Adipose tissue (tissue), 3 donors: ENCODE results near the gene LRRC61. TPM values are rescaled to one million over a fixed set of nuclear protein-coding genes. Genes with fewer than 3 reads are reported as not detected.

Source experiments
- H3K27ac ChIP-seq: one replicate; pipeline ENCODE4 v1.5.1; 2013; ENCODE audit warnings: low read depth, low read length
- WGBS, 3 donors: extraction: QIAGEN DNeasy Blood & Tissue Kit; methylation state at CpG; one replicate each; pipeline ENCODE4 v1.1.7; 2013; 5-methylcytosine and 5-hydroxymethylcytosine counted together
- polyA plus RNA-seq, 3 donors: library from polyadenylated mRNA; stranded (reverse); fragments of 200-250 nt; gene quantifications; one replicate each; pipeline ENCODE4 v1.2.3, GENCODE V29; 2013
- donor health status: healthy with polysubstance abuse.
- donor health status: Bipolar disorder and iron deficiency.
- donor health status: healthy.

The LRRC61 gene
- polyA plus RNA-seq, 3 donors: 1.3 to 12.1 (median 8.6) TPM

DNA sequence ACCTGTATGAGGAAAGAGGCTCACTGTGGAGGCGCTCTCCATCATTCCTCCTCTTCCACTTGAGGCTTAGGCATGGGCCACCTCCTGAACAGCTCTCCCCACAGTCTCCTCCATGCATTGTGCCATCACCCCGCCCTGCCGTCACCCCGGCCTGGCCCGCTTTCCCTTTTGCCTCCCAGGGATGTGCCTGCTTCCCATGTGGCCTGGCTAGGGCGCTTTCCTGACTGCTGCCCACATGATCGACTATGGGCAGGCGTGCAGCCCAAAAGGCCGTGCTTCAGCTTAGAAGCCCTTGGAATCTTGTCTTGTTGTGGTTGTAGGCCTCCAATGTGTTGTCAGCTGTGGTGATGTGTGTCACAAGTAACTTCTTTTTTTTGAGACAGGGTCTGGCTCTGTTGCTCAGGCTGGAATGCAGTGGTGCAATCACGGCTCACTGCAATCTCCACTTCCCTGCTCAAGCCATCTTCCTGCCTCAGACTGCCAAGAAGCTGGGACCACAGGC is 2.0 kb downstream of the LRRC61 start:
- WGBS, 3 donors: 55 to 94% (median 58%) methylated on average over 10 of the region's 10 CpGs
- no peak overlapping the region for H3K27ac ChIP-seq

- 85 to 89% (median 86%) methylated on average over 6 of the region's 6 CpGs for WGBS, 3 donors
- H3K27ac ChIP-seq: no peak overlapping the region
Measured at GRCh38 chr7:150325901-150326300, 2.7 kb downstream of the LRRC61 start.

DNA sequence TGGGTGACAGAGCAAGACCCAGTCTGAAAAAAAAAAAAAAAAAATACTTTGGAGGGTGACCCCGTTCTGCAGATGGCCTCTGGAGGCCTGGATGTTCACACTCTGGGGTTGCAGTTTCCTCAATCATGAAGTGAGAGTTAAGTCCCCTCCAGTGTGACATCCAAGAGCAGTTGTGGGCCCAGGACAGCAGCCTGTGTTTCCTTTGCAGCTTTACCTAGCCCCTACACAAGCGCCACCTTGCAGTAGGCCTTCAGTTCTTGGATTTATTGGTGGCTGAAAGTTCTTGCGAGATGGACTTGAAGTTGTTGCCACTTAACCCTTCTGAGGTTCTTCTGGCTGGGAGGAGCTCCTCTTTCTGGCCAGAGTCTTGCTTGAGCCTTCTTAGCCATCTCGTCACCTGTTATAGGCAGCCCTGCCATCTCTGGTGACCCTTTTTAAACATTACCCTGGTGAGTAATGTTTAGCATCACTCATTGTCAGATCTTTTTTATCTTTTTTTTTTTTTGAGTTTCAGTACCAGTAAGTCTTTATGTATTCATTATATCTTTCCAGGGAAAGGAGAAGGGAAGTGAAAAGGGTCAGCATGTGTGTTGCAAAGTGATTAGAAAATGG is 3.6 kb downstream of the LRRC61 start:
- 80 to 96% (median 91%) methylated on average over 4 of the region's 4 CpGs for WGBS, 3 donors
- no peak overlapping the region for H3K27ac ChIP-seq

DNA sequence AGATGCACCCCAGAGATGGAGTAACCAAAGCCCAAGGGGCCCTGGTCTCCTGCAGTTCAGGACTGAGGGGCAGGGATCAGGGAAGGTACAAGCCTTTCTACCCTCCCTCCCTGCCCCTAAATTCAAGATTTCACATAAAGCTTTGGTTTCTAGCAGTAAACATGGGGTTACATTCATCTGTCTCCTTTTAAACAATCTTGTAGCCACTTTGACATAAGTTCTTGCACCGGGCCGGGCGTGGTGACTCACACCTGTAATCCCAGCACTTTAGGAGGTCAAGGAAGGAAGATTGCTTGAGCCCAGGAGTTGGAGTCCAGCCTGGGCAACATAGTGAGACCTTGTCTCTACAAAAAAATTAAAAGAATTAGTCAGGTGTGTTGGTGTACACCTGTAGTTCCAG is 4.2 kb downstream of the LRRC61 start:
- no peak overlapping the region for H3K27ac ChIP-seq
- 93 to 99% (median 96%) methylated on average over 3 of the region's 3 CpGs for WGBS, 3 donors

DNA sequence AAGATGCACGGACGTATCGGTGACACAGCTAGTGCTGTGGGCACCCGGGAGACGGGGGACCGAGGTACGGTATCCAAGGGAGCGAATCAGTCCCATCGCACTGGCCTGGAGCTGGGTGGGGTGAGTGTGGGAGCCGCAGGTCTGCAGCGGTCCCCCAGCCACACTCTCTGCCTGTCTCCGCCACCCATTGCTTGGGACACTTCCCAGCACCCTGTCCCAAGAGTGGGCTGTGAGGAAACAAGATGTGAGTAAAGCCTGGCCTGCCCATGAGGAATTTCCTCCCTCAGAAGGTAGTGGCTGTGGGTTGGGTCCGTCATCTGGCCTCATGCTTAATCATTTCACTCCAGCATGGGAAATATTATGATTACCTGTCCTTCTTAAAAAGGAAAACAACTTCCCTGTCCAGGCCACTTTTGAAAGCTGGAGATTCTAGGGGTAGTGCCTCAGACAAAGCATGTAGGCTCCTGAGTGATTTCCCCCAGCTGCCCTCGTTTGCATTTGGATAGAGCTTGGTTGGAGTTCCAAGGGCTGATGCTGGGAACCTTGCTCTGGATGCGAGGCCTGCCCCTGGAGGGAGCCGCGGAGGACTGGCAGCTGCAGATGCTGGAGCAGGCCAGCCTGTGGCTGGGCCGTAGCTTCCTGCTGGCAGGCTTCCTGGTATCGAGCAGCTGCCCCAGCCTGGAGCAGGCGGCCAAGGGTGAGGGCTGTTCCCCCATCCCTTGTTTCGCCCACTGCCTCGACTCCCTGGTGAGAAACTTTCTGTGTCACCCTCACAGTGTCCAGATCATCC is 6.4 kb downstream of the LRRC61 start:
- WGBS, 3 donors: 75 to 86% (median 75%) methylated on average over 22 of the region's 22 CpGs
- no peak overlapping the region for H3K27ac ChIP-seq

- no peak overlapping the region for H3K27ac ChIP-seq
- 95 to 97% (median 96%) methylated on average over 19 of the region's 19 CpGs for WGBS, 3 donors
Measured at GRCh38 chr7:150330211-150330885, 7.2 kb downstream of the LRRC61 start.

- WGBS, 3 donors: 97% methylated on average over 18 of the region's 18 CpGs
- no peak overlapping the region for H3K27ac ChIP-seq
Measured at GRCh38 chr7:150332852-150333635, 9.9 kb downstream of the LRRC61 start.

- no peak overlapping the region for H3K27ac ChIP-seq
- WGBS, 3 donors: 86 to 94% (median 94%) methylated on average over 10 of the region's 10 CpGs
Measured at GRCh38 chr7:150333659-150334058, 10.5 kb downstream of the LRRC61 start.

GRCh38 chr7:150334108-150334507 is 11.0 kb downstream of the LRRC61 start:
- no peak overlapping the region for H3K27ac ChIP-seq
- whole genome bisulfite sequencing, 3 donors: 92 to 96% (median 92%) methylated on average over 8 of the region's 8 CpGs

- H3K27ac ChIP-seq: no peak overlapping the region
- WGBS, 3 donors: 36 to 61% (median 61%) methylated on average over 7 of the region's 7 CpGs
Measured at GRCh38 chr7:150335108-150335773, 12.1 kb downstream of the LRRC61 start.

GRCh38 chr7:150335774-150336112 is 12.6 kb downstream of the LRRC61 start:
- H3K27ac ChIP-seq: no peak overlapping the region
- WGBS, 3 donors: 19 to 71% (median 67%) methylated on average over 6 of the region's 6 CpGs

DNA sequence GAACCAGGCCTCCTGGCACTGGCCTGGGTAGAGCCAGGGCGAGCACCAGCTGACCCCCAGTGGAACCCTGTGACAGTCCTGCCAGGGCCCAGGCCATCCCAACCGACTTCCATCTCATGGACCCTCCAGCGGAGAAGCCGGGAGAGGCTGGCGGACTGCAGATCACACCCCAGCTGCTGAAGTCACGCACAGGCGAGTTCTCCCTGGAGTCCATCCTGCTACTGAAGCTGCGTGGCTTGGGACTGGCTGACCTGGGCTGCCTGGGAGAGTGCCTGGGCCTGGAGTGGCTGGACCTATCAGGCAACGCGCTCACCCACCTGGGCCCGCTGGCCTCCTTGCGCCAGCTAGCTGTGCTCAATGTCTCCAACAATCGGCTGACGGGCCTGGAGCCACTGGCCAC is 13.6 kb downstream of the LRRC61 start:
- no peak overlapping the region for H3K27ac ChIP-seq
- WGBS, 3 donors: 52 to 97% (median 95%) methylated on average over 14 of the region's 14 CpGs

GRCh38 chr7:150337179-150337578 is 14.0 kb downstream of the LRRC61 start:
- 44 to 85% (median 85%) methylated on average over 18 of the region's 18 CpGs for WGBS, 3 donors
- H3K27ac ChIP-seq: no peak overlapping the region

- WGBS, 3 donors: 50 to 84% (median 81%) methylated on average over 6 of the region's 6 CpGs
- H3K27ac ChIP-seq: no peak overlapping the region
Measured at GRCh38 chr7:150337659-150338081, 14.5 kb downstream of the LRRC61 start.

- 68 to 76% (median 75%) methylated on average over 10 to 11 of the region's 11 CpGs for WGBS, 3 donors
- no peak overlapping the region for H3K27ac ChIP-seq
Measured at GRCh38 chr7:150338166-150338829, 15.1 kb downstream of the LRRC61 start.

- WGBS, 3 donors: 36 to 49% (median 49%) methylated on average over 9 of the region's 9 CpGs
- H3K27ac ChIP-seq: no peak overlapping the region
Measured at GRCh38 chr7:150339409-150339809, 16.3 kb downstream of the LRRC61 start.

- H3K27ac ChIP-seq: no peak overlapping the region
- WGBS, 3 donors: 8 to 28% (median 22%) methylated on average over 32 to 39 of the region's 39 CpGs
Measured at GRCh38 chr7:150340024-150340749, 17.0 kb downstream of the LRRC61 start.
